Stomach (tissue), 9 donors: ENCODE measurements around the gene CBX8. TPM values are rescaled to one million over a fixed set of nuclear protein-coding genes. Genes with fewer than 3 reads are reported as not detected.

Experiments used
- DNase-seq, 2 donors: peaks; one replicate each; pipeline versions ENCODE4 v3.0.0 to v3.0.0-alpha.2; 2013 to 2019
- H3K27ac ChIP-seq, 5 donors: fragments of 200-600 bp in 4 of 5; sonication (generic) in 4 of 5; one replicate each; pipeline ENCODE4 v1.5.1; 2013 to 2019; ENCODE audit warnings: mild to moderate bottlenecking in 1 of 5, moderate library complexity in 1 of 5
- H3K27me3 ChIP-seq, 3 donors: fragments of 200-600 bp; sonication (generic); one replicate each; pipeline ENCODE4 v1.5.1; 2017 to 2019; ENCODE audit warnings: mixed run types in 1 of 3
- H3K36me3 ChIP-seq, 4 donors: fragments of 200-600 bp; sonication (generic); 1 replicate in 3 of 4; 2 replicates in 1 of 4; pipeline ENCODE4 v1.5.1; 2016 to 2019
- H3K4me1 ChIP-seq, 4 donors: fragments of 200-600 bp; sonication (generic); one replicate each; pipeline ENCODE4 v1.5.1; 2016 to 2019
- H3K4me3 ChIP-seq, 4 donors: fragments of 200-600 bp; sonication (generic) in 3 of 4; one replicate each; pipeline ENCODE4 v1.5.1; 2016 to 2019; ENCODE audit warnings: mild to moderate bottlenecking in 1 of 4
- H3K9me3 ChIP-seq, 4 donors: fragments of 200-600 bp; sonication (generic); one replicate each; pipeline ENCODE4 v1.5.1; 2016 to 2019
- CTCF ChIP-seq, 7 experiments: fragments of 450-650 bp in 4 of 7; fragments of 200-600 bp in 3 of 7; sonication (generic) in 3 of 7; IDR thresholded peaks; one replicate each; pipeline ENCODE4 v1.5.1; 2016 to 2019; ENCODE audit warnings: antibody characterized with exemption in 7 of 7, control low read depth in 2 of 7, mild to moderate bottlenecking in 1 of 7
- EP300 ChIP-seq: sonication (generic); formaldehyde crosslinking; IDR thresholded peaks from one replicate; pipeline ENCODE4 v1.6.1; 2017; ENCODE audit warnings: antibody characterized with exemption
- POLR2A ChIP-seq, 4 donors: fragments of 450-650 bp; IDR thresholded peaks; one replicate each; pipeline ENCODE4 v1.6.1; 2016; ENCODE audit warnings: antibody characterized with exemption in 4 of 4, control low read depth in 2 of 4, mild to moderate bottlenecking in 1 of 4, moderate library complexity in 1 of 4
- POLR2AphosphoS5 ChIP-seq, 3 donors: sonication (generic); formaldehyde crosslinking; IDR thresholded peaks; one replicate each; pipeline ENCODE4 v1.6.1; 2016; ENCODE audit warnings: antibody characterized with exemption in 3 of 3
- WGBS, 5 donors: extraction: QIAGEN DNeasy Blood & Tissue Kit in 3 of 5; methylation state at CpG; one replicate each; pipeline versions ENCODE4 v1.1.5 to v1.1.7; 2013 to 2018; 5-methylcytosine and 5-hydroxymethylcytosine counted together
- intact Hi-C: fragments of 100-400 bp; cut with DNase I; formaldehyde crosslinking; loops from one replicate; pipeline ENCODE4 v1.15.1; 2023; ENCODE audit warnings: low total_unique reads
- polyA plus RNA-seq, 3 donors: library from polyadenylated mRNA; stranded (reverse); fragments of 200-250 nt; gene quantifications; one replicate each; pipeline ENCODE4 v1.2.3, GENCODE V29; 2013
- total RNA-seq, 5 donors: library from RNA; depleted of rRNA; stranded (reverse); fragments of >200 nt; gene quantifications; one replicate each; pipeline versions ENCODE4 v1.1.0 to v1.2.3, GENCODE V29; 2014 to 2016
- donor health status: healthy with polysubstance abuse.
- donor health status: Bipolar disorder and iron deficiency.
- donor health status: healthy.

The CBX8 gene
- total and polyA plus RNA-seq, 8 donors, result 0.76 to 140 (median 3.1) TPM; not detected in 2

- H3K4me1 ChIP-seq, result peaks cover 47 to 64% (median 57%) of the 10 kb centered on the region in 4 donors
- H3K9me3 ChIP-seq, result no peaks in the 10 kb centered on the region
- TF ChIP-seq POLR2AphosphoS5 (IDR thresholded peaks at IDR 0.05) (peak in 1 of 3 donors; percentile 58), POLR2A (IDR thresholded peaks at IDR 0.05) (no peak), CTCF (IDR thresholded peaks at IDR 0.05) (peak in 4 of 7 experiments; percentile 11 to 80 (median 38)), EP300 (no peak)
- no peaks in the 10 kb centered on the region for H3K36me3 ChIP-seq
- H3K27ac ChIP-seq, result no peak overlapping the region
- intact Hi-C loops, result loop anchor here (10.0 kb wide), 2 partner anchors 106 to 186 kb away; no protein-coding TSS in a partner anchor
- peaks cover 77 to 100% (median 98%) of the 10 kb centered on the region in 3 donors for H3K27me3 ChIP-seq
- DNase-seq, result peak; percentile 66 to 87
- WGBS, 5 donors, result 16 to 34% (median 19%) methylated on average over 8 to 20 of the region's 20 CpGs
- H3K4me3 ChIP-seq, result no peak overlapping the region
Observed at GRCh38 chr17:79808763-79809529, 12.1 kb upstream of the CBX8 start.

GRCh38 chr17:79806863-79807720 is 10.2 kb upstream of the CBX8 start:
- no peak for DNase-seq
- Histone ChIP-seq H3K27me3 (peaks cover 79 to 100% (median 100%) of the 10 kb centered on the region in 3 donors), H3K36me3 (no peaks in the 10 kb centered on the region), H3K9me3 (no peaks in the 10 kb centered on the region), H3K27ac (no peak overlapping the region), H3K4me1 (peaks cover 31 to 64% (median 57%) of the 10 kb centered on the region in 4 donors), H3K4me3 (no peak overlapping the region)
- intact Hi-C loops, result loop anchor here (10.0 kb wide), 2 partner anchors 108 to 188 kb away; no protein-coding TSS in a partner anchor
- no peak for TF ChIP-seq EP300
- no peak for TF ChIP-seq POLR2A (IDR thresholded peaks at IDR 0.05)
- no peak for TF ChIP-seq POLR2AphosphoS5 (IDR thresholded peaks at IDR 0.05)
- TF ChIP-seq CTCF (IDR thresholded peaks at IDR 0.05), result no peak
- 23 to 39% (median 34%) methylated on average over 11 to 13 of the region's 13 CpGs for WGBS, 5 donors

- TF ChIP-seq EP300 (no peak), POLR2AphosphoS5 (IDR thresholded peaks at IDR 0.05) (no peak), CTCF (IDR thresholded peaks at IDR 0.05) (no peak), POLR2A (IDR thresholded peaks at IDR 0.05) (no peak)
- WGBS, 5 donors, result 20 to 36% (median 28%) methylated on average over 3 to 4 of the region's 4 CpGs
- no peak for DNase-seq
- intact Hi-C loops, result loop anchor here (10.0 kb wide), 2 partner anchors 108 to 188 kb away; no protein-coding TSS in a partner anchor
- Histone ChIP-seq H3K27ac (no peak overlapping the region), H3K9me3 (no peaks in the 10 kb centered on the region), H3K36me3 (no peaks in the 10 kb centered on the region), H3K4me1 (peaks cover 27 to 60% (median 53%) of the 10 kb centered on the region in 4 donors), H3K27me3 (peaks cover 80 to 100% (median 100%) of the 10 kb centered on the region in 3 donors), H3K4me3 (no peak overlapping the region)
Observed at GRCh38 chr17:79806446-79806760, 9.5 kb upstream of the CBX8 start.
